Measurements from ENCODE around the gene MEF2A. TPM values are rescaled to one million over a fixed set of nuclear protein-coding genes. Genes with fewer than 3 reads are reported as not detected.

The MEF2A gene
- total and polyA plus RNA-seq, 12 donors, result 31.2 to 194 (median 167) TPM

DNA sequence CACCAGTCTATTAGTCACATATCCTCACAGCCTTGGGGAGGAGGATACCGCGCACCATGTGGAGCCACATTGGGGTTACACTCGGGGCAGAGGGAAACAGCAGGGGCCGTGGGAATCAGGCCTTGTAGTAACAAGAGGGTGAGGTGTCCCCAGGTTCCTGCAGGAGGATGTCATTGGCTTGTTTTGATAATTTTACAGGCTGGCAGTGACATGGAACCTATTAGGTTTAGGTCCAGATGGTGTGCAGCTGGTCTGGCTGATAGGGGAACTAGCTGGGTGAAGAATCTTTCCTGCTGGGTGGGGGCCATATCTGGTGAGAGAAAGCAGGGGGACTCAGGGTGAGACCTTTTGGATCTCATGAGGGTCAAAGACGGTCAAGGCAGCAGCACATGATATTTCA is 9.8 kb upstream of the MEF2A start:
- 75 to 93% methylated on average over 5 of the region's 5 CpGs for WGBS, 2 donors
- ATAC-seq (no peak), DNase-seq (no peak)
- TF ChIP-seq, protein P1, sequence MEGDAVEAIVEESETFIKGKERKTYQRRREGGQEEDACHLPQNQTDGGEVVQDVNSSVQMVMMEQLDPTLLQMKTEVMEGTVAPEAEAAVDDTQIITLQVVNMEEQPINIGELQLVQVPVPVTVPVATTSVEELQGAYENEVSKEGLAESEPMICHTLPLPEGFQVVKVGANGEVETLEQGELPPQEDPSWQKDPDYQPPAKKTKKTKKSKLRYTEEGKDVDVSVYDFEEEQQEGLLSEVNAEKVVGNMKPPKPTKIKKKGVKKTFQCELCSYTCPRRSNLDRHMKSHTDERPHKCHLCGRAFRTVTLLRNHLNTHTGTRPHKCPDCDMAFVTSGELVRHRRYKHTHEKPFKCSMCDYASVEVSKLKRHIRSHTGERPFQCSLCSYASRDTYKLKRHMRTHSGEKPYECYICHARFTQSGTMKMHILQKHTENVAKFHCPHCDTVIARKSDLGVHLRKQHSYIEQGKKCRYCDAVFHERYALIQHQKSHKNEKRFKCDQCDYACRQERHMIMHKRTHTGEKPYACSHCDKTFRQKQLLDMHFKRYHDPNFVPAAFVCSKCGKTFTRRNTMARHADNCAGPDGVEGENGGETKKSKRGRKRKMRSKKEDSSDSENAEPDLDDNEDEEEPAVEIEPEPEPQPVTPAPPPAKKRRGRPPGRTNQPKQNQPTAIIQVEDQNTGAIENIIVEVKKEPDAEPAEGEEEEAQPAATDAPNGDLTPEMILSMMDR (IDR thresholded peaks at IDR 0.05), result no peak
- no peaks in the 10 kb centered on the region for H3K36me3 ChIP-seq
- no peak overlapping the region for H3K27ac ChIP-seq
- H3K27me3 ChIP-seq, result no peaks in the 10 kb centered on the region
- H3K9me3 ChIP-seq, result no peaks in the 10 kb centered on the region
- intact Hi-C loops (cut with DNase I), result no loop called here
- no peaks in the 10 kb centered on the region for H3K4me1 ChIP-seq
- no peak overlapping the region for H3K4me3 ChIP-seq

DNA sequence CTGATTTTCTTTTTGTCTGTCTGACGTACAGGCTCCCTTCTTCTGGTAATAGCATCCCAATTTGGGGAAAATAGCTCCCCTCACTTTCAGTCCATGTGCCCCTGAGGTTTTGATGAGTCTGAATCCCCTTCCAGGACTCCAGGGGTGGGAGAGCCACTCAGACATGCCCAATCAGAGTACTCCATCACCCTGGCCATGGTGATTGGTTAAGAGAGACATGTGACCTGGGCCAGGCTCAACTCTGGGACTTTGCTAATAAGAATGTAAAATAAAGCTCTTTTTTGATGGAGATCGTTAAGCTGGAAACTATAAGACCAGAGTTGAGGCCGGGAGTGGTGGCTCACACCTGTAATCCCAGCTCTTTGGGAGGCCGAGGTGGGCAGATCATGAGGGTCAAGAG is 9.2 kb upstream of the MEF2A start:
- no peak for DNase-seq
- intact Hi-C loops (cut with DNase I), result no loop called here
- no peaks in the 10 kb centered on the region for H3K4me1 ChIP-seq
- H3K9me3 ChIP-seq, result no peaks in the 10 kb centered on the region
- H3K36me3 ChIP-seq, result no peaks in the 10 kb centered on the region
- WGBS, 2 donors, result 98% methylated on average over 4 of the region's 4 CpGs
- no peaks in the 10 kb centered on the region for H3K27me3 ChIP-seq
- ATAC-seq, result no peak
- H3K4me3 ChIP-seq, result no peak overlapping the region
- TF ChIP-seq, protein P1 (IDR thresholded peaks at IDR 0.05), result no peak
- H3K27ac ChIP-seq, result no peak overlapping the region

DNA sequence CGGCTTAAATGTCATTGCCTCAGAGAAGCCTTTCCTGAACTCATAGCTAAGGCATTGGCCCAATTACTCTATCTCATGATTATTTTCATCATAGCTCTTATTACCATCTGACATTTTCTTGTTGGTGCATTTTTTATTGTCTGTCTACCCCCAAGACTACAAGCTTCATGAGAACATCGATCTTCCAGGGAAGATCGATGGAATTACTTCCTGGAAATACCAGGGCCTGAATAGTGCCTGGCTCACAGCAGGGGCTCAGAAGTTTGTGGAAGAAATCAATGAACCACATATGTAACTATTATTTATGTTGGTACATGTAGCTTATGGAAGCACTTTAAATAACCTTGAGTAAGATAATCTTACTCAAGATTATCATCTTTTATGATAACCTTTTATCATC is 7.7 kb upstream of the MEF2A start:
- Histone ChIP-seq H3K4me3 (no peak overlapping the region), H3K9me3 (no peaks in the 10 kb centered on the region), H3K27me3 (no peaks in the 10 kb centered on the region), H3K27ac (no peak overlapping the region), H3K4me1 (peaks cover 0 to 6% (median 0%) of the 10 kb centered on the region in 9 donors), H3K36me3 (no peaks in the 10 kb centered on the region)
- TF ChIP-seq, protein P1 (IDR thresholded peaks at IDR 0.05), result no peak
- WGBS, 2 donors, result 86 to 90% methylated on average over 3 of the region's 3 CpGs
- intact Hi-C loops (cut with DNase I), result no loop called here
- DNase-seq (no peak), ATAC-seq (no peak)

DNA sequence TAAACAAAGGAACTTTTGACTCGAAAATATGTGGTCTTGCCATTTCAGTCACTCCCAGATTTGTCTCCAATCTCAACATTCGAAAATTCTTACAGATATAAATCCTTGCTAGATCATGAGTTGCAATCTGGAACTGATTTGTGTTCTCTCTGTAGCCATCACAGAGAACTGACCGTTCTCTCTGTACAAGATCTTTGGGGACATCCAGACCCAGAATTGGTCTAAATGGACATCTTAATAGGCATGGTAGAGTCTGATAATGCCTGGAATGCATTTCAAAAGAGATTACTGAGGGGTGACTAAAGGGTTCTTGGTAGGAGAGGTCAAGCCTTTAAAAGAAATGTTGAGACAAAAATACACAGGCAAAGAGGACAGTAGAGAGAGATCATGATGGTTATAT is 7.2 kb upstream of the MEF2A start:
- ATAC-seq (no peak), DNase-seq (no peak)
- WGBS, 2 donors, result 78 to 87% methylated on average over 3 of the region's 3 CpGs
- TF ChIP-seq, protein P1 (IDR thresholded peaks at IDR 0.05), result no peak
- Histone ChIP-seq H3K4me1 (peaks cover 0 to 11% (median 0%) of the 10 kb centered on the region in 9 donors), H3K4me3 (no peak overlapping the region), H3K27ac (no peak overlapping the region), H3K27me3 (no peaks in the 10 kb centered on the region), H3K9me3 (no peaks in the 10 kb centered on the region), H3K36me3 (no peaks in the 10 kb centered on the region)
- intact Hi-C loops (cut with DNase I), result no loop called here
